Endothelial cell of umbilical vein (primary cell): ENCODE measurements around the gene CAPN5. TPM values are rescaled to one million over a fixed set of nuclear protein-coding genes. Genes with fewer than 3 reads are reported as not detected.

Experiments
- BruUV-seq: library from RNA; stranded (reverse); fragments of 400-500 nt; replicated peaks from 2 replicates; lab custom pipeline; 2021; lab: Mats Ljungman, UMichigan
- CTCF ChIA-PET: fragments of 300-600, 350-600 bp; sonication (Branson Sonifier 250); formaldehyde crosslinking; loops from one replicate; lab custom pipeline; 2021; ENCODE audit warnings: antibody characterized with exemption, inconsistent platforms; lab: Charles Lee
- POLR2A ChIA-PET: fragments of 300-600, 350-600 bp; sonication (Branson Sonifier 250); formaldehyde crosslinking; loops from one replicate; lab custom pipeline; 2021; ENCODE audit warnings: antibody characterized with exemption, inconsistent platforms; lab: Charles Lee
- DNase-seq: peaks from one replicate; pipeline ENCODE4 v3.0.0-alpha.2; 2011; ENCODE audit warnings: low read depth, low spot score
- FAIRE-seq: peaks from 2 replicates; lab custom pipeline; 2011; peaks lifted over from hg19 to GRCh38; lab: Jason Lieb, UNC
- H2AFZ ChIP-seq: 2 replicates; pipeline ENCODE4 v1.6.0; 2012; ENCODE audit warnings: low read depth, low read length, control low read depth, inconsistent platforms
- H3K27ac ChIP-seq: 2 replicates; pipeline ENCODE4 v1.5.1; 2011; ENCODE audit warnings: low read depth, mild to moderate bottlenecking, control low read depth, low read length, moderate library complexity; ENCODE audit not compliant: insufficient read depth
- H3K27me3 ChIP-seq, 2 experiments: 2 replicates each; pipeline versions ENCODE4 v1.6.0 to v1.6.1; 2011; ENCODE audit warnings: low read length in 2 of 2, mixed read lengths in 1 of 2; ENCODE audit not compliant: control insufficient read depth in 2 of 2, insufficient read depth in 2 of 2
- H3K36me3 ChIP-seq, 2 experiments: 2 replicates in 1 of 2; 3 replicates in 1 of 2; pipeline ENCODE4 v1.5.1; 2011; ENCODE audit warnings: low read length in 2 of 2, mild to moderate bottlenecking in 1 of 2, moderate library complexity in 1 of 2; ENCODE audit not compliant: control insufficient read depth in 2 of 2, insufficient read depth in 2 of 2; ENCODE audit errors: extremely low read depth in 1 of 2
- H3K4me1 ChIP-seq: 3 replicates; pipeline ENCODE4 v1.5.1; 2011; ENCODE audit warnings: mild to moderate bottlenecking, low read length; ENCODE audit not compliant: control insufficient read depth, insufficient read depth; ENCODE audit errors: extremely low read depth
- H3K4me2 ChIP-seq: 2 replicates; pipeline ENCODE4 v1.6.1; 2011; ENCODE audit warnings: low read length, control low read depth, mixed read lengths; ENCODE audit not compliant: insufficient read depth
- H3K4me3 ChIP-seq, 3 experiments: fragments of 200-600 bp in 1 of 3; sonication (generic), shearing (Covaris generic) in 1 of 3; replicated peaks in 1 of 3; 2 replicates each; pipeline ENCODE4 v1.5.1; 2011 to 2016; ENCODE audit warnings: control low read depth in 3 of 3, low read length in 3 of 3, mild to moderate bottlenecking in 2 of 3, inconsistent platforms in 1 of 3, low read depth in 1 of 3, moderate library complexity in 1 of 3; ENCODE audit not compliant: insufficient read depth in 1 of 3
- H3K79me2 ChIP-seq: 2 replicates; pipeline ENCODE4 v1.6.0; 2012; ENCODE audit warnings: low read length, inconsistent platforms; ENCODE audit not compliant: control insufficient read depth, insufficient read depth
- H3K9ac ChIP-seq: replicated peaks from 2 replicates; pipeline ENCODE3; 2011; ENCODE audit warnings: low read length, control low read depth; ENCODE audit not compliant: insufficient read depth; ENCODE audit errors: extremely low read depth
- H3K9me1 ChIP-seq: replicated peaks from 3 replicates; pipeline ENCODE4 v1.6.0; 2011; ENCODE audit warnings: mild to moderate bottlenecking, low read length; ENCODE audit not compliant: control insufficient read depth, insufficient read depth; ENCODE audit errors: extremely low read depth
- H3K9me3 ChIP-seq: replicated peaks from 2 replicates; pipeline ENCODE4 v1.5.1; 2012; ENCODE audit warnings: low read length, inconsistent platforms; ENCODE audit not compliant: control insufficient read depth, insufficient read depth
- H4K20me1 ChIP-seq: replicated peaks from 2 replicates; pipeline ENCODE3; 2011; ENCODE audit warnings: mild to moderate bottlenecking, low read length; ENCODE audit not compliant: control insufficient read depth, insufficient read depth; ENCODE audit errors: extremely low read depth
- EZH2 ChIP-seq: IDR thresholded peaks from 2 replicates; pipeline ENCODE4 v1.6.1; 2012; ENCODE audit warnings: borderline replicate concordance, low read depth, mild to moderate bottlenecking, moderate library complexity, low read length, inconsistent platforms; ENCODE audit not compliant: severe bottlenecking
- FOS ChIP-seq: IDR thresholded peaks from 2 replicates; pipeline ENCODE4 v1.6.1; 2011; ENCODE audit warnings: mild to moderate bottlenecking, low read length, moderate library complexity, borderline replicate concordance; ENCODE audit not compliant: insufficient read depth
- GATA2 ChIP-seq: IDR thresholded peaks from 2 replicates; pipeline ENCODE4 v1.7.0; 2011; ENCODE audit warnings: low read depth, mild to moderate bottlenecking, moderate library complexity, mixed read lengths, low read length; ENCODE audit not compliant: insufficient read length, insufficient read depth
- JUN ChIP-seq: IDR thresholded peaks from 2 replicates; pipeline ENCODE4 v1.6.1; 2011; ENCODE audit warnings: borderline replicate concordance, low read depth; ENCODE audit not compliant: insufficient read length, insufficient read depth
- MYC ChIP-seq: IDR thresholded peaks from one replicate; pipeline ENCODE4 v1.6.1; 2011; ENCODE audit warnings: mild to moderate bottlenecking, low read depth, low read length
- POLR2A ChIP-seq: IDR thresholded peaks from 2 replicates; pipeline ENCODE4 v1.6.1; 2012; ENCODE audit warnings: low read depth, mild to moderate bottlenecking, control low read depth, low read length
- POLR2AphosphoS5 ChIP-seq: IDR thresholded peaks from 2 replicates; pipeline ENCODE4 v1.6.1; 2012; ENCODE audit warnings: low read depth, mild to moderate bottlenecking, control low read depth, low read length, moderate library complexity; ENCODE audit not compliant: insufficient read depth
- dilution Hi-C: fragments of 300-500 bp; cut with MboI; formaldehyde crosslinking; loops from one replicate; pipeline ENCODE4 v1.15.0; 2019; ENCODE audit warnings: low sequenced_read_pairs; ENCODE audit not compliant: extremely low pct_ligation_motif_present
- intact Hi-C: fragments of 100-400 bp; cut with micrococcal nuclease; formaldehyde crosslinking; loops from one replicate; pipeline ENCODE4 v1.10.0; 2022
- polyA plus RNA-seq, 4 experiments: library from polyadenylated mRNA; depleted of rRNA in 3 of 4; stranded (reverse) in 3 of 4; unstranded in 1 of 4; fragments of >200 nt; gene quantifications; 2 replicates each; pipeline versions ENCODE4 v1.2.1 to v1.2.3, GENCODE V29; 2011 to 2012; ENCODE audit warnings: missing spikeins in 1 of 4
- total RNA-seq: library from RNA; stranded (reverse); gene quantifications from 2 replicates; pipeline ENCODE4 v1.2.3, GENCODE V29; 2021
- TF ChIP-seq, protein P1 (sequence below): IDR thresholded peaks from 2 replicates; pipeline ENCODE4 v1.6.1; 2011; ENCODE audit not compliant: insufficient read depth, insufficient read length
- TF ChIP-seq, protein P2 (sequence below), 2 donors: IDR thresholded peaks; 1 replicate in 1 of 2; 2 replicates in 1 of 2; pipeline ENCODE4 v1.5.1; 2011; ENCODE audit warnings: low read length in 2 of 2, mild to moderate bottlenecking in 2 of 2, moderate library complexity in 2 of 2, control low read depth in 1 of 2, inconsistent platforms in 1 of 2, low read depth in 1 of 2; ENCODE audit not compliant: insufficient read depth in 1 of 2; ENCODE audit errors: extremely low read depth in 1 of 2

The CAPN5 gene
- total and polyA plus RNA-seq, 2 donors (not counting 3 experiments of a cell fraction or from before 2014, with no cell fraction given): 15.0 to 17.0 TPM

DNA sequence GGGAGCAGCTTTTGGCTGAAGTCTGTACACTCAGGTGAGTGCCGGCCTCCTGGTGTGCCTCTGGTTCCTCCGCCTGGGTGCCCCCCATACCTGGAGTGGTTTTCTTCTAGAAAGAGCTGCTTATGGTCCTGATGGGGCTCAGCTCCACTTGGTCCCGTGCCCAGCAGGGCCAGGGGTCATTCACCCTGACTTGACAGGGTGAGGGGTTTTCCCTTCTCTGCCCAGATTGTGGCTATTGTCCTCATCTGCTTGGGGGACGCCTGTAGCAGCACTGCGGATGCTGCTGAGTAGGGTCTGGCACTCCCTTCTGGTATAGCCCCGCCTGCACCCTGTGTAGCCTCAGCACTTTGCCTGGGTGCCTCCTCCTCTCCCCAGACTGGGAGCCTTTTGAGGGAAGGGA is 44.1 kb downstream of the CAPN5 start:
- dilution Hi-C loops: no loop called here

More for the DNA sequence above, 44.1 kb downstream of the CAPN5 start:
- H3K79me2 ChIP-seq: no peaks in the 10 kb centered on the region
- H3K36me3 ChIP-seq: no peaks in the 10 kb centered on the region
- ChIA-PET CTCF (interaction anchor here (0.6 to 5.3 kb wide), 6 partner anchors 10 to 312 kb away, joined by 3 to 64 read pairs (median 6); no protein-coding TSS in a partner anchor), POLR2A (no interaction called here)
- no peak overlapping the region for H3K27ac ChIP-seq
- H3K4me1 ChIP-seq: peaks cover 17% of the 10 kb centered on the region
- H2AFZ ChIP-seq: no peak overlapping the region
- no peaks in the 10 kb centered on the region for H4K20me1 ChIP-seq
- intact Hi-C loops: no loop called here
- H3K27me3 ChIP-seq: no peaks in the 10 kb centered on the region
- no peak for FAIRE-seq
- DNase-seq: no peak
- H3K4me3 ChIP-seq: no peak overlapping the region
- no peaks in the 10 kb centered on the region for H3K9me1 ChIP-seq
- no peak overlapping the region for H3K4me2 ChIP-seq
- no TSS peak for BruUV-seq
- H3K9ac ChIP-seq: no peak overlapping the region
- TF ChIP-seq EZH2 (no peak), MYC (no peak), JUN (no peak), GATA2 (no peak), FOS (no peak), POLR2A (no peak), POLR2AphosphoS5 (no peak)
- TF ChIP-seq, protein P1, sequence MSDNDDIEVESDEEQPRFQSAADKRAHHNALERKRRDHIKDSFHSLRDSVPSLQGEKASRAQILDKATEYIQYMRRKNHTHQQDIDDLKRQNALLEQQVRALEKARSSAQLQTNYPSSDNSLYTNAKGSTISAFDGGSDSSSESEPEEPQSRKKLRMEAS: no peak
- TF ChIP-seq, protein P2, sequence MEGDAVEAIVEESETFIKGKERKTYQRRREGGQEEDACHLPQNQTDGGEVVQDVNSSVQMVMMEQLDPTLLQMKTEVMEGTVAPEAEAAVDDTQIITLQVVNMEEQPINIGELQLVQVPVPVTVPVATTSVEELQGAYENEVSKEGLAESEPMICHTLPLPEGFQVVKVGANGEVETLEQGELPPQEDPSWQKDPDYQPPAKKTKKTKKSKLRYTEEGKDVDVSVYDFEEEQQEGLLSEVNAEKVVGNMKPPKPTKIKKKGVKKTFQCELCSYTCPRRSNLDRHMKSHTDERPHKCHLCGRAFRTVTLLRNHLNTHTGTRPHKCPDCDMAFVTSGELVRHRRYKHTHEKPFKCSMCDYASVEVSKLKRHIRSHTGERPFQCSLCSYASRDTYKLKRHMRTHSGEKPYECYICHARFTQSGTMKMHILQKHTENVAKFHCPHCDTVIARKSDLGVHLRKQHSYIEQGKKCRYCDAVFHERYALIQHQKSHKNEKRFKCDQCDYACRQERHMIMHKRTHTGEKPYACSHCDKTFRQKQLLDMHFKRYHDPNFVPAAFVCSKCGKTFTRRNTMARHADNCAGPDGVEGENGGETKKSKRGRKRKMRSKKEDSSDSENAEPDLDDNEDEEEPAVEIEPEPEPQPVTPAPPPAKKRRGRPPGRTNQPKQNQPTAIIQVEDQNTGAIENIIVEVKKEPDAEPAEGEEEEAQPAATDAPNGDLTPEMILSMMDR (IDR thresholded peaks at IDR 0.05; ENCODE audit: extremely low read depth in 1 of 2, insufficient read depth in 1 of 2, low read depth in 1 of 2, low read length in 2 of 2): no peak
- no peaks in the 10 kb centered on the region for H3K9me3 ChIP-seq
